A673 (cell line): ENCODE measurements around the gene RPE. TPM values are rescaled to one million over a fixed set of nuclear protein-coding genes. Genes with fewer than 3 reads are reported as not detected.

Experiments
- BruUV-seq: library from RNA; stranded (reverse); fragments of 400-500 nt; replicated peaks from 2 replicates; lab custom pipeline; 2021; lab: Mats Ljungman, UMichigan
- CTCF ChIA-PET: fragments of 300-600 bp; sonication (Branson Sonifier 250); formaldehyde crosslinking; loops from one replicate; lab custom pipeline; 2022; ENCODE audit warnings: antibody characterized with exemption; lab: Charles Lee
- POLR2A ChIA-PET: fragments of 300-600 bp; sonication (Branson Sonifier 250); formaldehyde crosslinking; loops from one replicate; lab custom pipeline; 2022; ENCODE audit warnings: antibody characterized with exemption; ENCODE audit not compliant: low non-redundant PET; lab: Charles Lee
- DNase-seq: peaks from one replicate; pipeline ENCODE4 v3.0.0-alpha.2; 2015; ENCODE audit warnings: low spot score
- H3K27ac ChIP-seq: fragments of 200-600 bp; sonication (generic); 2 replicates; pipeline ENCODE4 v1.5.1; 2016; ENCODE audit warnings: mixed run types, low read depth, mild to moderate bottlenecking, mixed read lengths, antibody characterized with exemption, low read length; ENCODE audit not compliant: poor library complexity, severe bottlenecking
- H3K27me3 ChIP-seq: fragments of 200-600 bp; sonication (generic); replicated peaks from 2 replicates; pipeline ENCODE4 v1.6.1; 2017; ENCODE audit warnings: mixed run types, low read depth, mild to moderate bottlenecking, mixed read lengths, antibody characterized with exemption, low read length; ENCODE audit not compliant: insufficient read depth, poor library complexity
- H3K36me3 ChIP-seq: fragments of 200-600 bp; sonication (generic); 2 replicates; pipeline ENCODE4 v1.6.1; 2016; ENCODE audit warnings: mixed run types, mild to moderate bottlenecking, mixed read lengths, antibody characterized with exemption, low read length; ENCODE audit not compliant: insufficient read depth, poor library complexity, severe bottlenecking
- H3K4me1 ChIP-seq: fragments of 200-600 bp; sonication (generic); 2 replicates; pipeline ENCODE4 v1.6.1; 2017; ENCODE audit warnings: mixed run types, mild to moderate bottlenecking, mixed read lengths, antibody characterized with exemption, low read length; ENCODE audit not compliant: insufficient read depth, poor library complexity, severe bottlenecking
- H3K4me3 ChIP-seq: fragments of 200-600 bp; sonication (generic); 2 replicates; pipeline ENCODE4 v1.5.1; 2016; ENCODE audit warnings: low read depth, mixed run types, mild to moderate bottlenecking, mixed read lengths, low read length; ENCODE audit not compliant: poor library complexity, severe bottlenecking
- H3K9me3 ChIP-seq: fragments of 200-600 bp; sonication (generic); 2 replicates; pipeline ENCODE4 v1.6.1; 2016; ENCODE audit warnings: mixed run types, low read depth, mild to moderate bottlenecking, mixed read lengths, antibody characterized with exemption, low read length; ENCODE audit not compliant: poor library complexity, severe bottlenecking
- EZH2 ChIP-seq: fragments of 200-600 bp; sonication (generic); IDR thresholded peaks from 2 replicates; pipeline ENCODE4 v1.6.1; 2017; ENCODE audit warnings: borderline replicate concordance, low read depth, mild to moderate bottlenecking, mixed read lengths, antibody characterized with exemption, low read length; ENCODE audit not compliant: poor library complexity, severe bottlenecking
- intact Hi-C: fragments of 100-400 bp; cut with micrococcal nuclease; formaldehyde crosslinking; loops from one replicate; pipeline ENCODE4 v1.10.0; 2022; ENCODE audit not compliant: unreplicated experiment
- total RNA-seq: library from RNA; stranded (reverse); gene quantifications from 2 replicates; pipeline ENCODE4 v1.2.3, GENCODE V29; 2021
- TF ChIP-seq, protein P1 (sequence below): fragments of 300-800, 200-600 bp; sonication (generic); conservative IDR thresholded peaks from 2 replicates; pipeline ENCODE4 v1.5.1; 2017; ENCODE audit warnings: low read depth, mild to moderate bottlenecking, antibody characterized with exemption, low read length, moderate library complexity, mixed read lengths

Gene RPE
- total RNA-seq, 1 experiment from 2014 or later: 78.5 TPM

DNA sequence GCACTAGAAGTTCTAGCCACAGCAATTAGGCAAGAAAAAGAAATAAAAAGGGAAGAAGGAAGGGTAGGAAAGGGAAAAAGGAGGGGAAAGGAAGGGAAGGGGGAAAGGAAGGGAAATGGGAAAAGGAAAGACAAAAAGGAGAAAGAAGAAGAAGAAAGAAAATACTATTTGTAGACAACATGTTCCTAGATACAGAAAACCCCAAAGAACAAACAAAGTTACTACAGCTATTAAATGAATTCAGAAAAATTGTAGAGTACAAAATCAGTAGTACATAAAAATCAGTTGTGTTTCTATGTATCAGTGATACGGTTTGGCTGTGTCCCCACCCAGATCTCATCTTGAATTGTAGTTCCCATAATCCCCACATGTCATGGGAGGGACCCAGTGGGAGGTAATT is 52.3 kb downstream of the RPE start:
- Histone ChIP-seq H3K9me3 (no peaks in the 10 kb centered on the region), H3K27me3 (no peaks in the 10 kb centered on the region), H3K4me3 (no peak overlapping the region), H3K36me3 (no peaks in the 10 kb centered on the region), H3K4me1 (no peaks in the 10 kb centered on the region), H3K27ac (no peak overlapping the region)
- no peak for DNase-seq
- BruUV-seq: no TSS peak
- TF ChIP-seq EZH2: no peak
- TF ChIP-seq, protein P1, sequence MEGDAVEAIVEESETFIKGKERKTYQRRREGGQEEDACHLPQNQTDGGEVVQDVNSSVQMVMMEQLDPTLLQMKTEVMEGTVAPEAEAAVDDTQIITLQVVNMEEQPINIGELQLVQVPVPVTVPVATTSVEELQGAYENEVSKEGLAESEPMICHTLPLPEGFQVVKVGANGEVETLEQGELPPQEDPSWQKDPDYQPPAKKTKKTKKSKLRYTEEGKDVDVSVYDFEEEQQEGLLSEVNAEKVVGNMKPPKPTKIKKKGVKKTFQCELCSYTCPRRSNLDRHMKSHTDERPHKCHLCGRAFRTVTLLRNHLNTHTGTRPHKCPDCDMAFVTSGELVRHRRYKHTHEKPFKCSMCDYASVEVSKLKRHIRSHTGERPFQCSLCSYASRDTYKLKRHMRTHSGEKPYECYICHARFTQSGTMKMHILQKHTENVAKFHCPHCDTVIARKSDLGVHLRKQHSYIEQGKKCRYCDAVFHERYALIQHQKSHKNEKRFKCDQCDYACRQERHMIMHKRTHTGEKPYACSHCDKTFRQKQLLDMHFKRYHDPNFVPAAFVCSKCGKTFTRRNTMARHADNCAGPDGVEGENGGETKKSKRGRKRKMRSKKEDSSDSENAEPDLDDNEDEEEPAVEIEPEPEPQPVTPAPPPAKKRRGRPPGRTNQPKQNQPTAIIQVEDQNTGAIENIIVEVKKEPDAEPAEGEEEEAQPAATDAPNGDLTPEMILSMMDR: no peak
- intact Hi-C loops: no loop called here
- POLR2A ChIA-PET: no interaction called here
- CTCF ChIA-PET: interaction anchor here (0.7 kb wide), 1 partner anchor 19 kb away, joined by 4 read pairs; no protein-coding TSS in a partner anchor

DNA sequence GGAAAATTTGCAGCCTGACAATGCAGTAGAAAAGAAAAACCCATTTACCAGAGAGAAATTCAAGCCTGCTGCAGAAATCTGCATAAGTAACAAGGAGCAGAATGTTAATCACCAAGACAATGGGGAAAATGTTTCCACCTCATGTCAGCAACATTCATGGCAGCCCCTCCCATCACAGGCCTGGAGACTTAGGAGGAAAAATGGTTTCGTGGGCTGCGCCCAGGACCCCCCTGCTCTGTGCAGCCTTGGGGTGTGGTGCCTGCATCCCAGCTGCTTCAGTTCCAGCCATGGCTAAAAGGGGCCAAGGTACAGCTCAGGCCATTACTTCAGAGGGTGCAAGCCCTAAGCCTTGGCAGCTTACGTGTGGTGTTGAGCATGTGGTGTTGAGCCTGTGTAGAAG is 53.4 kb downstream of the RPE start:
- Histone ChIP-seq H3K36me3 (no peaks in the 10 kb centered on the region), H3K4me1 (no peaks in the 10 kb centered on the region), H3K4me3 (no peak overlapping the region), H3K27me3 (no peaks in the 10 kb centered on the region), H3K27ac (no peak overlapping the region), H3K9me3 (no peaks in the 10 kb centered on the region)
- TF ChIP-seq EZH2: no peak
- TF ChIP-seq, protein P1: no peak
- no peak for DNase-seq
- no TSS peak for BruUV-seq
- intact Hi-C loops: no loop called here
- POLR2A ChIA-PET: no interaction called here
- CTCF ChIA-PET: no interaction called here

DNA sequence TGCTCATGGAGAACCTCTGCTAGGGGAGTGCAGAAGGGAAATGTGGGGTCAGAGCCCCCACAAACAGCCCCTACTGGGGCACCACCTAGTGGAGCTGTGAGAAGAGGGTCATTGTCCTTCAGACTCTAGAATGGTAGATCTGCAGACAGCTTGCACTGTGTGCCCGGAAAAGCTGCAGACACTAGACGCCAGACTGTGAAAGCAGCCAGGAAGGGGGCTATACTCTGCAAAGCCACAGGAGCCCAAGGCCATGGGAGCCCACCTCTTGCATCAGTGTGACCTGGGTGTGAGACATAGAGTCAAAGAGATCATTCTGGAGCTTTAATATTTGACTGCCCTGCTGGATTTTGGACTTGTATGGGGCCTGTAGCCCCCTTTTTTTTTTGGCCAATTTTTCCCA is 60.9 kb downstream of the RPE start:
- intact Hi-C loops: no loop called here
- no peak for DNase-seq
- Histone ChIP-seq H3K4me3 (no peak overlapping the region), H3K9me3 (no peaks in the 10 kb centered on the region), H3K36me3 (no peaks in the 10 kb centered on the region), H3K27me3 (no peaks in the 10 kb centered on the region), H3K27ac (no peak overlapping the region), H3K4me1 (no peaks in the 10 kb centered on the region)
- ChIA-PET POLR2A (no interaction called here), CTCF (no interaction called here)
- BruUV-seq: no TSS peak
- TF ChIP-seq, protein P1: no peak
- no peak for TF ChIP-seq EZH2

Other genes with a start within 250 kb of the RPE start
- 1.6 and 1.8 TPM in 2 replicates for gene UNC80, start 230.8 kb upstream of the RPE start, total RNA-seq
- 17.7 and 19.6 TPM in 2 replicates for gene KANSL1L, start 168.8 kb downstream of the RPE start, total RNA-seq
- gene ACADL, start 222.8 kb downstream of the RPE start, total RNA-seq: 0.15 TPM in 1 of 2 replicates, not detected in the other